Psoas muscle (tissue), 8 donors: ENCODE data around the gene ANKRD50. TPM values are rescaled to one million over a fixed set of nuclear protein-coding genes. Genes with fewer than 3 reads are reported as not detected.

Experiments used
- ATAC-seq, 4 donors: fragments of 200-7000 bp; cut with Tn5 transposase; one replicate each; pipeline ENCODE4 v1.9.1; 2020; ENCODE audit warnings: moderate library complexity in 3 of 4, mild to moderate bottlenecking in 2 of 4
- DNase-seq, 2 donors: peaks; one replicate each; pipeline ENCODE4 v3.0.0-alpha.2; 2020
- H3K27ac ChIP-seq: fragments of 200-600 bp; one replicate; pipeline ENCODE4 v1.8.0; 2022
- H3K27me3 ChIP-seq, 3 donors: fragments of 200-600 bp in 1 of 3; one replicate each; pipeline versions ENCODE4 v1.6.1 to v1.8.0; 2013 to 2022; ENCODE audit warnings: low read length in 2 of 3, mild to moderate bottlenecking in 2 of 3, moderate library complexity in 1 of 3; ENCODE audit not compliant: insufficient read depth in 3 of 3
- H3K36me3 ChIP-seq, 2 donors: fragments of 200-600 bp in 1 of 2; one replicate each; pipeline versions ENCODE4 v1.6.1 to v1.8.0; 2013 to 2022; ENCODE audit warnings: low read depth in 1 of 2, mild to moderate bottlenecking in 1 of 2, moderate library complexity in 1 of 2; ENCODE audit not compliant: insufficient read depth in 1 of 2
- H3K4me1 ChIP-seq: fragments of 200-600 bp; one replicate; pipeline ENCODE4 v1.8.0; 2022
- H3K4me3 ChIP-seq: fragments of 200-600 bp; one replicate; pipeline ENCODE4 v1.8.0; 2022; ENCODE audit warnings: mild to moderate bottlenecking
- H3K9me3 ChIP-seq: fragments of 200-600 bp; one replicate; pipeline ENCODE4 v1.8.0; 2022
- CTCF ChIP-seq: fragments of 200-600 bp; IDR thresholded peaks from one replicate; pipeline ENCODE4 v1.8.0; 2022; ENCODE audit warnings: antibody characterized with exemption
- WGBS, 3 donors: extraction: QIAGEN DNeasy Blood & Tissue Kit; methylation state at CpG; one replicate each; pipeline versions ENCODE4 v1.1.6 to v1.1.7; 2013; 5-methylcytosine and 5-hydroxymethylcytosine counted together
- intact Hi-C, 2 donors: fragments of 100-400 bp; cut with DNase I; formaldehyde crosslinking; loops; one replicate each; pipeline versions ENCODE4 v1.11.0 to v1.14.2; 2022
- polyA plus RNA-seq, 3 donors: library from polyadenylated mRNA; stranded (reverse); fragments of 200-250 nt; gene quantifications; one replicate each; pipeline ENCODE4 v1.2.3, GENCODE V29; 2013
- total RNA-seq, 4 donors: library from RNA; stranded (reverse); fragmentation: NEBNext Ultra II Directional in 2 of 4; extraction: Animal tissue kit (Norgen Biotek cat#: 25700) in 2 of 4; gene quantifications; one replicate each; pipeline versions ENCODE4 v1.2.1 to v1.2.4, GENCODE V29; 2021 to 2023
- donor health status: healthy with polysubstance abuse.
- donor health status: DM: no; HTN: no; CAD: no; lungs with moderate emphysema.
- donor health status: Bipolar disorder and iron deficiency.
- donor health status: healthy.
- donor health status: DM: yes; HTN: yes; CAD: no.
- donor health status: DM: no; HTN: no; CAD: no.
- donor health status: DM: no; HTN: no; CAD: no.
- donor health status: DM: yes; HTN: yes; CAD: no.

ANKRD50 gene
- total and polyA plus RNA-seq, 7 donors: 0.66 to 7.0 (median 3.1) TPM

DNA sequence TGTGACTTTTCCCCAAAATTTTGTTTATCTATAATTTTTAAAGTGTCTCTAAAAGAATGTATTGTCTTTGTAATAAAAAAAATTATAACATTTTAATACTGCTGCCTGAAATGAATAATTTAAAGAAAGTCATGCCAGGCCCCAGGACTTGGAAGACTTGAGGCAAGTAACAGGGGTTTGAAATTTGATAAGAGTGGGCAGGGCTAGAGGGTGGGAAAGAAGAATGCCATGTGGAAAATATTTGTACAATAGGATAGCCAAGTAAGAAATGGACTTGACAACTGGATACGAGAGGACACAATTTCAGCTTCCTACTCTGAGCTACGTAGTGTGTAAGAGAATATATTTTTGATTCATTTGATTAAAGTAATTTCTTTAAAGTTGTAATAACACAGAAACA is 36.9 kb upstream of the ANKRD50 start:
- intact Hi-C loops: no loop called here
- Histone ChIP-seq H3K27ac (no peak overlapping the region), H3K4me1 (no peaks in the 10 kb centered on the region), H3K9me3 (no peaks in the 10 kb centered on the region), H3K27me3 (no peaks in the 10 kb centered on the region), H3K4me3 (no peak overlapping the region), H3K36me3 (no peaks in the 10 kb centered on the region)
- TF ChIP-seq CTCF: no peak
- WGBS, 3 donors: 60 to 66% (median 62%) methylated on average over 2 of the region's 2 CpGs
- DNase-seq (no peak), ATAC-seq (no peak)

GRCh38 chr4:124748965-124749364 is 36.4 kb upstream of the ANKRD50 start:
- H3K4me1 ChIP-seq: no peaks in the 10 kb centered on the region
- H3K9me3 ChIP-seq: no peaks in the 10 kb centered on the region
- intact Hi-C loops: no loop called here
- 93 to 98% (median 96%) methylated on average over 1 of the region's 1 CpG for WGBS, 3 donors
- H3K27me3 ChIP-seq: no peaks in the 10 kb centered on the region
- no peak for ATAC-seq
- no peak for DNase-seq
- no peaks in the 10 kb centered on the region for H3K36me3 ChIP-seq
- no peak for TF ChIP-seq CTCF
- no peak overlapping the region for H3K4me3 ChIP-seq
- H3K27ac ChIP-seq: no peak overlapping the region

GRCh38 chr4:124745985-124746801 is 33.7 kb upstream of the ANKRD50 start:
- H3K27me3 ChIP-seq: no peaks in the 10 kb centered on the region
- H3K9me3 ChIP-seq: no peaks in the 10 kb centered on the region
- no peaks in the 10 kb centered on the region for H3K4me1 ChIP-seq
- no peak for TF ChIP-seq CTCF
- intact Hi-C loops: no loop called here
- ATAC-seq: no peak
- H3K27ac ChIP-seq: peak overlapping the region; percentile 3
- no peaks in the 10 kb centered on the region for H3K36me3 ChIP-seq
- H3K4me3 ChIP-seq: no peak overlapping the region
- 56 to 71% (median 60%) methylated on average over 5 of the region's 5 CpGs for WGBS, 3 donors
- DNase-seq: no peak

DNA sequence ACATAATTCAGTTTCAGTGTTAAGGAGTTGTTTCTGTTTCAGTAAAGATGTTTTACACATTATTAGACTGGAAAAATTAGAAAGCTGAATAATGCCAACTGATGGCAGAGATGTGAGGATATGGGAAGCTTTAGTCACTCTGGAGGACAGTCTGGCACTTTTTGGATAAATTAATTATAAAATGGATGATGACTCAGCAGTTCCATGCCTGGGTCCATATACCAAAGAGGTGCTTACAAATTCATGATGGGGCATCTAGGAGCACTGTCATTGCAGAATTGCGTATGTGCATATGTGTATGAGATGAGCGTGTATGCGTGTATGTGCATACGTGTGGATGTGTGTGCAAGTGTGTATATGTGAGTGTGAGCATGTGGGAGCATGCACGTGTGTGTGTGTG is 31.2 kb upstream of the ANKRD50 start:
- WGBS, 3 donors: 85 to 90% (median 88%) methylated on average over 5 of the region's 5 CpGs
- Histone ChIP-seq H3K9me3 (no peaks in the 10 kb centered on the region), H3K36me3 (no peaks in the 10 kb centered on the region), H3K27ac (no peak overlapping the region), H3K27me3 (no peaks in the 10 kb centered on the region), H3K4me3 (no peak overlapping the region), H3K4me1 (no peaks in the 10 kb centered on the region)
- DNase-seq: no peak
- intact Hi-C loops: no loop called here
- no peak for TF ChIP-seq CTCF
- ATAC-seq: no peak

GRCh38 chr4:124740501-124740900 is 28.0 kb upstream of the ANKRD50 start:
- Histone ChIP-seq H3K9me3 (no peaks in the 10 kb centered on the region), H3K36me3 (no peaks in the 10 kb centered on the region), H3K27ac (no peak overlapping the region), H3K4me3 (no peak overlapping the region), H3K4me1 (no peaks in the 10 kb centered on the region), H3K27me3 (no peaks in the 10 kb centered on the region)
- intact Hi-C loops: no loop called here
- WGBS, 3 donors: 91 to 95% (median 94%) methylated on average over 1 of the region's 1 CpG
- ATAC-seq (no peak), DNase-seq (no peak)
- TF ChIP-seq CTCF: no peak
